OCI-LY3 (cell line): Measurements from ENCODE around the gene DCHS2.

Experiments
- H2AFZ ChIP-seq: fragments of 200-600, 300-600 bp; shearing (Covaris generic); 2 replicates; pipeline ENCODE4 v1.6.0; 2014; ENCODE audit warnings: antibody characterized with exemption, low read depth, low read length
- H3K27ac ChIP-seq: fragments of 200-600, 300-600 bp; sonication (generic); 2 replicates; pipeline ENCODE4 v1.5.1; 2014; ENCODE audit warnings: mild to moderate bottlenecking, low read length, moderate library complexity, mixed read lengths
- H3K27me3 ChIP-seq: fragments of 200-600, 300-600 bp; sonication (generic); 2 replicates; pipeline ENCODE4 v1.6.1; 2014; ENCODE audit warnings: low read depth, low read length, mixed read lengths
- H3K36me3 ChIP-seq: fragments of 200-600, 300-600 bp; sonication (generic); replicated peaks from 2 replicates; pipeline ENCODE3; 2014; ENCODE audit warnings: low read depth, low read length, mixed read lengths
- H3K4me1 ChIP-seq: fragments of 300-600, 200-600 bp; sonication (generic); 2 replicates; pipeline ENCODE4 v1.6.1; 2014; ENCODE audit warnings: low read length, mixed read lengths
- H3K4me2 ChIP-seq: fragments of 200-600, 300-600 bp; sonication (generic); 2 replicates; pipeline ENCODE4 v1.6.1; 2014; ENCODE audit warnings: low read length, mixed read lengths
- H3K4me3 ChIP-seq: fragments of 300-600, 200-600 bp; sonication (generic); 2 replicates; pipeline ENCODE4 v1.5.1; 2014; ENCODE audit warnings: antibody characterized with exemption, mild to moderate bottlenecking, low read length, moderate library complexity
- H3K79me2 ChIP-seq: fragments of 300-600, 200-600 bp; shearing (Covaris generic); 2 replicates; pipeline ENCODE4 v1.6.1; 2014; ENCODE audit warnings: mild to moderate bottlenecking, low read length, mixed read lengths
- H3K9ac ChIP-seq: fragments of 300-600, 200-600 bp; shearing (Covaris generic); 2 replicates; pipeline ENCODE4 v1.6.0; 2014; ENCODE audit warnings: mild to moderate bottlenecking, low read length, moderate library complexity
- H3K9me3 ChIP-seq: fragments of 200-600, 300-600 bp; shearing (Covaris generic); 2 replicates; pipeline ENCODE4 v1.6.1; 2014; ENCODE audit warnings: low read length, mixed read lengths; ENCODE audit not compliant: insufficient read depth
- H4K20me1 ChIP-seq: fragments of 200-600, 300-600 bp; sonication (generic); 2 replicates; pipeline ENCODE4 v1.6.1; 2016; ENCODE audit warnings: low read length, mixed read lengths; ENCODE audit not compliant: insufficient read depth
- EZH2phosphoT487 ChIP-seq: fragments of 200-600 bp; shearing (Covaris generic); IDR thresholded peaks from 2 replicates; pipeline ENCODE4 v1.6.1; 2018; ENCODE audit warnings: antibody characterized with exemption, mixed run types, low read depth
- TF ChIP-seq, protein P1 (sequence below): fragments of 200-600, 300-600 bp; sonication (generic); IDR thresholded peaks from 2 replicates; pipeline ENCODE4 v1.5.1; 2014; ENCODE audit warnings: antibody characterized with exemption, low read length, low read depth

Gene DCHS2

GRCh38 chr4:154444958-154445357 is 46.6 kb downstream of the DCHS2 start:
- TF ChIP-seq, protein P1, sequence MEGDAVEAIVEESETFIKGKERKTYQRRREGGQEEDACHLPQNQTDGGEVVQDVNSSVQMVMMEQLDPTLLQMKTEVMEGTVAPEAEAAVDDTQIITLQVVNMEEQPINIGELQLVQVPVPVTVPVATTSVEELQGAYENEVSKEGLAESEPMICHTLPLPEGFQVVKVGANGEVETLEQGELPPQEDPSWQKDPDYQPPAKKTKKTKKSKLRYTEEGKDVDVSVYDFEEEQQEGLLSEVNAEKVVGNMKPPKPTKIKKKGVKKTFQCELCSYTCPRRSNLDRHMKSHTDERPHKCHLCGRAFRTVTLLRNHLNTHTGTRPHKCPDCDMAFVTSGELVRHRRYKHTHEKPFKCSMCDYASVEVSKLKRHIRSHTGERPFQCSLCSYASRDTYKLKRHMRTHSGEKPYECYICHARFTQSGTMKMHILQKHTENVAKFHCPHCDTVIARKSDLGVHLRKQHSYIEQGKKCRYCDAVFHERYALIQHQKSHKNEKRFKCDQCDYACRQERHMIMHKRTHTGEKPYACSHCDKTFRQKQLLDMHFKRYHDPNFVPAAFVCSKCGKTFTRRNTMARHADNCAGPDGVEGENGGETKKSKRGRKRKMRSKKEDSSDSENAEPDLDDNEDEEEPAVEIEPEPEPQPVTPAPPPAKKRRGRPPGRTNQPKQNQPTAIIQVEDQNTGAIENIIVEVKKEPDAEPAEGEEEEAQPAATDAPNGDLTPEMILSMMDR, result no peak
- no peak for TF ChIP-seq EZH2phosphoT487

DNA sequence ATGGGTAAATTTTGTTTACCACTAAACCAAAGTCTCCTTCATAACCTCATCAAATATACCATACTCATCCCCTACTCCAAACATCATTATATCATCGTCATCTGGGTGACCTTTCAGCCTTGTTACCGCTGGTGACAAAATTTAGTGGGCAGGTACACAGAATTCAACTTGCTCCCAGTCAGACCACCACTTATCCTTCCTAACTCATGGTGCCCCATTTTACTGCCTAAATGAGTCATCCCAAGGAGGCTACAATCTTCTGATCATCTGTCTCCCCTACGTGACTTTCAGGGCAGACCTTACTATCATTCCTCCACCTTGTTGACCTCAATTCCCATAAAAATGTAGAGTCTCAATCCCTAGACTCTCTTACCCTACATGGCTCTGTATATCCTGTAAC is 49.6 kb downstream of the DCHS2 start:
- no peak overlapping the region for H3K4me2 ChIP-seq

More at GRCh38 chr4:154444958-154445357, 46.6 kb downstream of the DCHS2 start:
- Histone ChIP-seq H3K9ac (no peak overlapping the region), H3K4me1 (no peaks in the 10 kb centered on the region), H4K20me1 (no peaks in the 10 kb centered on the region), H3K9me3 (no peaks in the 10 kb centered on the region), H3K27ac (no peak overlapping the region), H3K4me3 (no peak overlapping the region), H2AFZ (no peak overlapping the region), H3K4me2 (no peak overlapping the region), H3K36me3 (no peaks in the 10 kb centered on the region), H3K79me2 (no peaks in the 10 kb centered on the region), H3K27me3 (peaks cover 35% of the 10 kb centered on the region; the same call in 1 of the 2 replicates)

DNA sequence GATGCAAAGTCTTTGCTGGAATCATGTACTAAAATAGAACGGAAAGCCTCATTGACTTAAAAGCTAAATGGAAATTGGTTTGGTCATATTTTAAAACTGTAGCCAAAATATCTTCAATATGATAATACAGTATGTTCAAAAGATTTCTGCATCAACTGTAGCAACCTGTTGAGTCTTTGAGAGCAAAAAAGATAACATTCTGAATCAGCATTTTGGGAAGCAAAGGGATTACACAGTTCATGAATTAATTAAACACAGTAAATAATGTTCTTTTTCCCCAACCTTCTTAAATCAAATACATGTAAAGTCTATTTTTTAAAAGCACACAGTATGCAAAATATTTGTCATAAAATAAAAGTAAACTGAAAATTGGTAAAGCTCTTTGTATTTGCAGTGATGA is 50.5 kb downstream of the DCHS2 start:
- no peak overlapping the region for H3K4me3 ChIP-seq
- H3K4me2 ChIP-seq, result no peak overlapping the region
- no peaks in the 10 kb centered on the region for H3K36me3 ChIP-seq
- no peaks in the 10 kb centered on the region for H4K20me1 ChIP-seq
- no peak overlapping the region for H3K27ac ChIP-seq
- no peaks in the 10 kb centered on the region for H3K4me1 ChIP-seq
- no peaks in the 10 kb centered on the region for H3K9me3 ChIP-seq
- TF ChIP-seq, protein P1, result no peak
- no peak for TF ChIP-seq EZH2phosphoT487
- H3K79me2 ChIP-seq, result no peaks in the 10 kb centered on the region
- H3K27me3 ChIP-seq, result peaks cover 31% of the 10 kb centered on the region; the same call in 1 of the 2 replicates
- H2AFZ ChIP-seq, result no peak overlapping the region
- no peak overlapping the region for H3K9ac ChIP-seq

More for the DNA sequence above, 49.6 kb downstream of the DCHS2 start:
- no peaks in the 10 kb centered on the region for H3K4me1 ChIP-seq
- no peak overlapping the region for H3K9ac ChIP-seq
- no peaks in the 10 kb centered on the region for H3K36me3 ChIP-seq
- H4K20me1 ChIP-seq, result no peaks in the 10 kb centered on the region
- H3K4me3 ChIP-seq, result no peak overlapping the region
- H2AFZ ChIP-seq, result no peak overlapping the region
- H3K27me3 ChIP-seq, result peaks cover 34% of the 10 kb centered on the region; the same call in 1 of the 2 replicates
- H3K27ac ChIP-seq, result no peak overlapping the region
- no peaks in the 10 kb centered on the region for H3K79me2 ChIP-seq
- H3K9me3 ChIP-seq, result no peaks in the 10 kb centered on the region
- TF ChIP-seq EZH2phosphoT487, result no peak
- TF ChIP-seq, protein P1, result no peak

- Histone ChIP-seq H3K9me3 (no peaks in the 10 kb centered on the region), H3K79me2 (no peaks in the 10 kb centered on the region), H3K4me2 (no peak overlapping the region), H3K9ac (no peak overlapping the region), H3K27ac (no peak overlapping the region), H3K27me3 (peaks cover 36% of the 10 kb centered on the region; the same call in 1 of the 2 replicates), H3K4me3 (no peak overlapping the region), H3K36me3 (no peaks in the 10 kb centered on the region), H4K20me1 (no peaks in the 10 kb centered on the region), H3K4me1 (peaks cover 5% of the 10 kb centered on the region; the same call in 1 of the 2 replicates), H2AFZ (no peak overlapping the region)
- TF ChIP-seq, protein P1, result no peak
- TF ChIP-seq EZH2phosphoT487, result no peak
Measured at GRCh38 chr4:154439224-154439623, 52.4 kb downstream of the DCHS2 start.
